ENCODE data around the gene BLVRA. TPM values are rescaled to one million over a fixed set of nuclear protein-coding genes. Genes with fewer than 3 reads are reported as not detected.

Gene BLVRA
- total RNA-seq, 1 experiment from 2014 or later, result 27.6 TPM

GRCh38 chr7:43763183-43763582, 4.7 kb downstream of the BLVRA start:
- Histone ChIP-seq H3K79me2 (ENCODE audit: low read length) (peaks cover 23% of the 10 kb centered on the region), H3K4me3 (ENCODE audit: low read length) (peak overlapping the region; percentile 45), H3K36me3 (ENCODE audit: low read depth, low read length) (no peaks in the 10 kb centered on the region), H3K27ac (ENCODE audit: low read length) (peak overlapping the region; percentile 55; the same call in 1 of the 2 replicates), H4K20me1 (ENCODE audit: low read length) (no peaks in the 10 kb centered on the region), H3K9me3 (ENCODE audit: low read length) (no peaks in the 10 kb centered on the region), H3K27me3 (ENCODE audit: low read length) (no peaks in the 10 kb centered on the region), H2AFZ (ENCODE audit: low read length) (no peak overlapping the region), H3K9me2 (replicated peaks; ENCODE audit: low read length) (no peaks in the 10 kb centered on the region), H3K9ac (ENCODE audit: low read length) (no peak overlapping the region), H3F3A (ENCODE audit: low read length, unreplicated experiment) (no peaks in the 10 kb centered on the region), H3K4me2 (ENCODE audit: low read length) (peak overlapping the region; percentile 87), H3K4me1 (ENCODE audit: insufficient read depth, low read length) (peaks cover 48% of the 10 kb centered on the region)
- no TSS peak for BruUV-seq (replicated peaks)
- intact Hi-C loops (cut with micrococcal nuclease), result loop anchor here (2.0 kb wide), 1 partner anchor 76 kb away; no protein-coding TSS in a partner anchor
- POLR2A ChIA-PET (ENCODE audit: unreplicated experiment), result no interaction called here
- TF ChIP-seq EZH2phosphoT487 (IDR thresholded peaks at IDR 0.05; ENCODE audit: borderline replicate concordance, low read length) (no peak), EZH2 (IDR thresholded peaks at IDR 0.05; ENCODE audit: low read length, unreplicated experiment) (no peak), CTCF (conservative IDR thresholded peaks at IDR 0.05; ENCODE audit: low read depth, low read length) (peak; percentile 36; the same call in 1 of the 2 replicates)
- CTCF ChIA-PET, result no interaction called here
- ATAC-seq (no peak), DNase-seq (no peak)

- TF ChIP-seq CTCF (conservative IDR thresholded peaks at IDR 0.05; ENCODE audit: low read depth, low read length) (no peak), EZH2 (IDR thresholded peaks at IDR 0.05; ENCODE audit: low read length, unreplicated experiment) (no peak), EZH2phosphoT487 (IDR thresholded peaks at IDR 0.05; ENCODE audit: borderline replicate concordance, low read length) (no peak)
- H3K4me3 ChIP-seq (ENCODE audit: low read length), result peak overlapping the region; percentile 45
- H3F3A ChIP-seq (ENCODE audit: low read length, unreplicated experiment), result no peaks in the 10 kb centered on the region
- peak overlapping the region; percentile 87 for H3K4me2 ChIP-seq (ENCODE audit: low read length)
- intact Hi-C loops (cut with micrococcal nuclease), result loop anchor here (2.0 kb wide), 1 partner anchor 35 kb away; the partner anchor contains the start of gene COA1
- H2AFZ ChIP-seq (ENCODE audit: low read length), result peak overlapping the region; percentile 60
- ChIA-PET CTCF (interaction anchor here (0.6 to 0.7 kb wide), 4 partner anchors 21 to 325 kb away, joined by 3 to 5 read pairs (median 3); no protein-coding TSS in a partner anchor), POLR2A (ENCODE audit: unreplicated experiment) (interaction anchor here (0.5 to 0.9 kb wide), 2 partner anchors 73 to 182 kb away, joined by 7 to 16 read pairs; partner anchors contain the start of gene STK17A)
- peak overlapping the region; percentile 33; the same call in 1 of the 2 replicates for H3K9ac ChIP-seq (ENCODE audit: low read length)
- H3K79me2 ChIP-seq (ENCODE audit: low read length), result peaks cover 20% of the 10 kb centered on the region
- H3K36me3 ChIP-seq (ENCODE audit: low read depth, low read length), result no peaks in the 10 kb centered on the region
- DNase-seq (peak; percentile 57), ATAC-seq (peak; percentile 56)
- no peaks in the 10 kb centered on the region for H3K9me3 ChIP-seq (ENCODE audit: low read length)
- no peaks in the 10 kb centered on the region for H4K20me1 ChIP-seq (ENCODE audit: low read length)
- no TSS peak for BruUV-seq (replicated peaks)
- H3K27me3 ChIP-seq (ENCODE audit: low read length), result no peaks in the 10 kb centered on the region
- H3K27ac ChIP-seq (ENCODE audit: low read length), result peak overlapping the region; percentile 55
- no peaks in the 10 kb centered on the region for H3K9me2 ChIP-seq (replicated peaks; ENCODE audit: low read length)
- peaks cover 47% of the 10 kb centered on the region for H3K4me1 ChIP-seq (ENCODE audit: insufficient read depth, low read length)
These were observed 5.7 kb downstream of the BLVRA start for GRCh38 chr7:43764039-43764761.
